Measurements from ENCODE around the gene RNF13.

DNA sequence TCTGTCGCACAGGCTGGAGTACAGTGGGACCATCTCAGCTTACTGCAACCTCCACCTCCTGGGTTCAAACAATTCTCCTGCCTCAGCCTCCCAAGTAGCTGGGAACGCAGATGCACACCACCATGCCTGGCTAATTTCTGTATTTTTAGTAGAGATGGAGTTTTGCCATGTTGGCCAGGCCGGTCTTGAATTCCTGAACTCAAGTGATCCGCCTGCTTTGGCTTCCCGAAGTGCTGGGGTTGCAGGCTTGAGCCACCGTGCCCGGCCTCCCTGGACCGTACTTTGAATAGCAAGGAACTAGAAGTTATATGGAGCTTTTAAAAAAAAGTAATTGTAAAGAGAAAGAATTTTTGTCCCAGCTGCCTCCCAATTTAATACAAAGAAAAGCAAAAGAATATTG lies 12.3 kb upstream of the RNF13 start:
- TF ChIP-seq, protein P1, sequence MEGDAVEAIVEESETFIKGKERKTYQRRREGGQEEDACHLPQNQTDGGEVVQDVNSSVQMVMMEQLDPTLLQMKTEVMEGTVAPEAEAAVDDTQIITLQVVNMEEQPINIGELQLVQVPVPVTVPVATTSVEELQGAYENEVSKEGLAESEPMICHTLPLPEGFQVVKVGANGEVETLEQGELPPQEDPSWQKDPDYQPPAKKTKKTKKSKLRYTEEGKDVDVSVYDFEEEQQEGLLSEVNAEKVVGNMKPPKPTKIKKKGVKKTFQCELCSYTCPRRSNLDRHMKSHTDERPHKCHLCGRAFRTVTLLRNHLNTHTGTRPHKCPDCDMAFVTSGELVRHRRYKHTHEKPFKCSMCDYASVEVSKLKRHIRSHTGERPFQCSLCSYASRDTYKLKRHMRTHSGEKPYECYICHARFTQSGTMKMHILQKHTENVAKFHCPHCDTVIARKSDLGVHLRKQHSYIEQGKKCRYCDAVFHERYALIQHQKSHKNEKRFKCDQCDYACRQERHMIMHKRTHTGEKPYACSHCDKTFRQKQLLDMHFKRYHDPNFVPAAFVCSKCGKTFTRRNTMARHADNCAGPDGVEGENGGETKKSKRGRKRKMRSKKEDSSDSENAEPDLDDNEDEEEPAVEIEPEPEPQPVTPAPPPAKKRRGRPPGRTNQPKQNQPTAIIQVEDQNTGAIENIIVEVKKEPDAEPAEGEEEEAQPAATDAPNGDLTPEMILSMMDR (IDR thresholded peaks at IDR 0.05) = no peak
- TF ChIP-seq POLR2A (IDR thresholded peaks at IDR 0.05) = no peak
